ENCODE measurements around the gene C3orf22.

- no peak for TF ChIP-seq POLR2A (IDR thresholded peaks at IDR 0.05)
- TF ChIP-seq CTCF (IDR thresholded peaks at IDR 0.05) = no peak
Measured at GRCh38 chr3:126527455-126528211, 31.1 kb downstream of the C3orf22 start.
